ENCODE results near the gene FARS2. TPM values are rescaled to one million over a fixed set of nuclear protein-coding genes. Genes with fewer than 3 reads are reported as not detected.

FARS2 gene
- total RNA-seq, 2 experiments from 2014 or later, result 16.7 to 20.2 TPM

- Mint-ChIP-seq H3K9me3 (ENCODE audit: insufficient read depth) (no peaks in the 10 kb centered on the region), H3K27ac (no peak overlapping the region), H3K27me3 (ENCODE audit: low read depth) (no peaks in the 10 kb centered on the region), H3K4me1 (ENCODE audit: low read depth) (no peaks in the 10 kb centered on the region), H3K36me3 (ENCODE audit: low read depth) (no peaks in the 10 kb centered on the region), H3K4me3 (no peak overlapping the region)
- ChIA-PET POLR2A (no interaction called here), CTCF (no interaction called here)
- no peak for DNase-seq
- ATAC-seq, result no peak
Measured at GRCh38 chr6:5746053-5746758, 484.9 kb downstream of the FARS2 start.

GRCh38 chr6:5746759-5747130 is 485.4 kb downstream of the FARS2 start:
- POLR2A ChIA-PET, result no interaction called here
- DNase-seq, result no peak
- H3K4me3 Mint-ChIP-seq, result no peak overlapping the region
- H3K4me1 Mint-ChIP-seq (ENCODE audit: low read depth), result no peaks in the 10 kb centered on the region
- H3K27me3 Mint-ChIP-seq (ENCODE audit: low read depth), result no peaks in the 10 kb centered on the region
- CTCF ChIA-PET, result no interaction called here
- no peak overlapping the region for H3K27ac Mint-ChIP-seq
- no peaks in the 10 kb centered on the region for H3K36me3 Mint-ChIP-seq (ENCODE audit: low read depth)
- ATAC-seq, result no peak
- no peaks in the 10 kb centered on the region for H3K9me3 Mint-ChIP-seq (ENCODE audit: insufficient read depth)

- no peaks in the 10 kb centered on the region for H3K4me1 Mint-ChIP-seq (ENCODE audit: low read depth)
- H3K27me3 Mint-ChIP-seq (ENCODE audit: low read depth), result no peaks in the 10 kb centered on the region
- no peaks in the 10 kb centered on the region for H3K9me3 Mint-ChIP-seq (ENCODE audit: insufficient read depth)
- POLR2A ChIA-PET, result no interaction called here
- CTCF ChIA-PET, result no interaction called here
- ATAC-seq (no peak), DNase-seq (no peak)
- no peak overlapping the region for H3K4me3 Mint-ChIP-seq
- H3K27ac Mint-ChIP-seq, result no peak overlapping the region
- H3K36me3 Mint-ChIP-seq (ENCODE audit: low read depth), result no peaks in the 10 kb centered on the region
Measured at GRCh38 chr6:5747379-5747778, 486.1 kb downstream of the FARS2 start.

DNA sequence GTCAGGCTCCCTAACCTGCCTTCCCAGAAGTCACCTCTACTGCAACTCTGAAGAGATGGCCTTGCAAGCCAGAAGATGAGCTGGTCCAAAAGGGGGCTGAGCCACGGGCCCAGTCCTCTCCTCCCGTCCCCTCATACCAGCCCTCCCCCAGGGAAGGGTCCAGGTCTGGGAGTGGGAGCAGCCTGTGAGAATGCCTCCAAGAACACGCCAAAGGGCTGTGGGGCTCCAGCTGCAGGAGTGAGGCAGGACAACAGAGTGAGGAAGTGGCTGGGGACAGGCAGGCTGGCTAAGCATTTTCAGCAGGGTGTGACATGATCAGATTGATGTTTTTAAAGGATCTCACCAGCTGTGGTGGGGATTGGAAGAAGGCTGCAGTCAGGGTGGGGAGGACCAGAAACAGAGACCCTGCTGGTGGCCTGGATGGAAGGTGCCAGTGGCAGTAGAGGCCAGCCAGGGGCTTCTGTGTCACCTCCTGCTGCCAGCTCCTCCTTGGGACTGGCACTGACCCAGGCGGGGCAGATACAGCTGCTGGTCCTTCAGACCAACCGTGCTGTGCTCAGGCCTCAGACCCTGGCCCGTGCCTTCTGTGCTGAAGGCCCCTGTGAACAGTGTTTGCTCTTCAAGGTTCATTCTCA is 487.8 kb downstream of the FARS2 start:
- ChIA-PET POLR2A (no interaction called here), CTCF (no interaction called here)
- no peaks in the 10 kb centered on the region for H3K27me3 Mint-ChIP-seq (ENCODE audit: low read depth)
- no peak overlapping the region for H3K27ac Mint-ChIP-seq
- H3K4me3 Mint-ChIP-seq, result no peak overlapping the region
- DNase-seq, result no peak
- ATAC-seq, result no peak
- no peaks in the 10 kb centered on the region for H3K9me3 Mint-ChIP-seq (ENCODE audit: insufficient read depth)
- H3K36me3 Mint-ChIP-seq (ENCODE audit: low read depth), result peaks cover 2% of the 10 kb centered on the region
- no peaks in the 10 kb centered on the region for H3K4me1 Mint-ChIP-seq (ENCODE audit: low read depth)

- H3K36me3 Mint-ChIP-seq (ENCODE audit: low read depth), result peaks cover 4% of the 10 kb centered on the region
- H3K4me3 Mint-ChIP-seq, result no peak overlapping the region
- H3K4me1 Mint-ChIP-seq (ENCODE audit: low read depth), result no peaks in the 10 kb centered on the region
- ATAC-seq (no peak), DNase-seq (no peak)
- POLR2A ChIA-PET, result no interaction called here
- CTCF ChIA-PET, result no interaction called here
- no peaks in the 10 kb centered on the region for H3K27me3 Mint-ChIP-seq (ENCODE audit: low read depth)
- no peak overlapping the region for H3K27ac Mint-ChIP-seq
- H3K9me3 Mint-ChIP-seq (ENCODE audit: insufficient read depth), result no peaks in the 10 kb centered on the region
Measured at GRCh38 chr6:5749651-5750215, 488.4 kb downstream of the FARS2 start.

- POLR2A ChIA-PET, result no interaction called here
- H3K27ac Mint-ChIP-seq, result no peak overlapping the region
- peaks cover 18% of the 10 kb centered on the region for H3K36me3 Mint-ChIP-seq (ENCODE audit: low read depth)
- peaks cover 10% of the 10 kb centered on the region for H3K9me3 Mint-ChIP-seq (ENCODE audit: insufficient read depth)
- CTCF ChIA-PET, result no interaction called here
- ATAC-seq, result no peak
- no peaks in the 10 kb centered on the region for H3K4me1 Mint-ChIP-seq (ENCODE audit: low read depth)
- DNase-seq, result no peak
- H3K27me3 Mint-ChIP-seq (ENCODE audit: low read depth), result no peaks in the 10 kb centered on the region
- no peak overlapping the region for H3K4me3 Mint-ChIP-seq
Measured at GRCh38 chr6:5751525-5752390, 490.4 kb downstream of the FARS2 start.

DNA sequence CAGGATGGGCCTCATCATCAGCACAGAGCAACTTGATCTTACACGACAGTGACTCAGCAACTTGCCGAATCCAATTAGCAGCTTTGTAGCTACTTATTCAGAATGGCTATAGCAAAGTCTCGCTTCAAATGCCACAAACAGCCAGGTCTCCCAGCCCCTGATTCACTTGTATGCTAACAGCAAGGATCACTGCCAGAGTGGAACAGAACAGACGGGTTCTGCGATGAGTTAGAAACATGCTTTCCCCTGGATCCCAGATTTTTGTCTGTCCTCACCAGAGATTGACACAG is 491.0 kb downstream of the FARS2 start:
- ATAC-seq, result no peak
- H3K27me3 Mint-ChIP-seq (ENCODE audit: low read depth), result no peaks in the 10 kb centered on the region
- H3K27ac Mint-ChIP-seq, result no peak overlapping the region
- ChIA-PET POLR2A (no interaction called here), CTCF (no interaction called here)
- DNase-seq, result no peak
- H3K4me3 Mint-ChIP-seq, result no peak overlapping the region
- peaks cover 10% of the 10 kb centered on the region for H3K9me3 Mint-ChIP-seq (ENCODE audit: insufficient read depth)
- H3K4me1 Mint-ChIP-seq (ENCODE audit: low read depth), result no peaks in the 10 kb centered on the region
- H3K36me3 Mint-ChIP-seq (ENCODE audit: low read depth), result peaks cover 20% of the 10 kb centered on the region

GRCh38 chr6:5753209-5753608 is 491.9 kb downstream of the FARS2 start:
- H3K36me3 Mint-ChIP-seq (ENCODE audit: low read depth), result peaks cover 20% of the 10 kb centered on the region
- ChIA-PET CTCF (no interaction called here), POLR2A (no interaction called here)
- H3K4me3 Mint-ChIP-seq, result no peak overlapping the region
- H3K27ac Mint-ChIP-seq, result no peak overlapping the region
- DNase-seq (no peak), ATAC-seq (no peak)
- no peaks in the 10 kb centered on the region for H3K27me3 Mint-ChIP-seq (ENCODE audit: low read depth)
- peaks cover 10% of the 10 kb centered on the region for H3K9me3 Mint-ChIP-seq (ENCODE audit: insufficient read depth)
- H3K4me1 Mint-ChIP-seq (ENCODE audit: low read depth), result no peaks in the 10 kb centered on the region

DNA sequence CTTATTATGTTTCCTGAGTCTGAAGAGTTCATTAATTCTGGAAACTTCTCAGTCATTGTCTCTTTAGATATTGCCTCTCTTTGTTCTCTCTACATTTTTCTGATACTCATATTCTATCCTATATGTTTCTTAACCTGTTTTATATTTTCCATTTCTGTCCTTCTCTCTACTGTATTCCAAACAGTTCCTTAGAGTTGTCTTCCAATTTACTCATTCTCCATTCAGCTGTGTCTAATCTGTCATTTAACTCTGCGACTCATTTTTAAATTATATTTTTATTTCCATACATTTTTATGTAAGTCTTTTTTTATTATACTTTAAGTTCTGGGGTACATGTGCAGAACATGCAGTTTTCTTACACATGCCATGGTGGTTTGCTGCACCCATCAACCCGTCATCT is 493.6 kb downstream of the FARS2 start:
- H3K27ac Mint-ChIP-seq, result no peak overlapping the region
- H3K9me3 Mint-ChIP-seq (ENCODE audit: insufficient read depth), result peaks cover 10% of the 10 kb centered on the region
- no peaks in the 10 kb centered on the region for H3K4me1 Mint-ChIP-seq (ENCODE audit: low read depth)
- no peak overlapping the region for H3K4me3 Mint-ChIP-seq
- H3K36me3 Mint-ChIP-seq (ENCODE audit: low read depth), result peaks cover 20% of the 10 kb centered on the region
- ChIA-PET CTCF (no interaction called here), POLR2A (no interaction called here)
- no peak for DNase-seq
- no peak for ATAC-seq
- H3K27me3 Mint-ChIP-seq (ENCODE audit: low read depth), result no peaks in the 10 kb centered on the region

GRCh38 chr6:5759571-5759970 is 498.3 kb downstream of the FARS2 start:
- ATAC-seq (no peak), DNase-seq (no peak)
- no peak overlapping the region for H3K27ac Mint-ChIP-seq
- ChIA-PET CTCF (interaction anchor here (0.6 kb wide), 1 partner anchor 192 kb away, joined by 3 read pairs; no protein-coding TSS in a partner anchor), POLR2A (no interaction called here)
- no peaks in the 10 kb centered on the region for H3K27me3 Mint-ChIP-seq (ENCODE audit: low read depth)
- peaks cover 10% of the 10 kb centered on the region for H3K9me3 Mint-ChIP-seq (ENCODE audit: insufficient read depth)
- H3K4me3 Mint-ChIP-seq, result no peak overlapping the region
- H3K36me3 Mint-ChIP-seq (ENCODE audit: low read depth), result peaks cover 15% of the 10 kb centered on the region
- no peaks in the 10 kb centered on the region for H3K4me1 Mint-ChIP-seq (ENCODE audit: low read depth)

DNA sequence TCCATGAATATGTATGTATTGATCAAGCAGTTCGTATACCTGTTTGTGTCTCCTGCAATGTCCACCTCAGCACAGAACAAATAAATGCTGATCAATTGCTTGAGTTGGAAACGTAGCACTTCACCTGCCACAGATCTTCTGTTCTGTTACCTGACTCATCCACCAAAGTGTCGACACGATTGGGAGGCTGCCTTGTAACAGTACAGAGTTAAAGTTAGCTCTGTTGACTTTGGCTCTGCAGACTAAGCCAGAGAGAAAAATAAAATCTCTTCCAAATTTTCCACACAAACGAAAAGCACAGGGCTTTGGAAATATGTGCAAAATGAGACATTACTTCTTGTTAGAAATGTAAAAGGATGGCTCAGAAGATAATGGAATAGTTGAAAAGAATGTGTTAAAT is 500.1 kb downstream of the FARS2 start:
- Mint-ChIP-seq H3K9me3 (ENCODE audit: insufficient read depth) (no peaks in the 10 kb centered on the region), H3K27me3 (ENCODE audit: low read depth) (no peaks in the 10 kb centered on the region), H3K27ac (no peak overlapping the region), H3K36me3 (ENCODE audit: low read depth) (peaks cover 6% of the 10 kb centered on the region), H3K4me3 (no peak overlapping the region), H3K4me1 (ENCODE audit: low read depth) (no peaks in the 10 kb centered on the region)
- ChIA-PET POLR2A (no interaction called here), CTCF (no interaction called here)
- ATAC-seq, result no peak
- DNase-seq, result no peak

DNA sequence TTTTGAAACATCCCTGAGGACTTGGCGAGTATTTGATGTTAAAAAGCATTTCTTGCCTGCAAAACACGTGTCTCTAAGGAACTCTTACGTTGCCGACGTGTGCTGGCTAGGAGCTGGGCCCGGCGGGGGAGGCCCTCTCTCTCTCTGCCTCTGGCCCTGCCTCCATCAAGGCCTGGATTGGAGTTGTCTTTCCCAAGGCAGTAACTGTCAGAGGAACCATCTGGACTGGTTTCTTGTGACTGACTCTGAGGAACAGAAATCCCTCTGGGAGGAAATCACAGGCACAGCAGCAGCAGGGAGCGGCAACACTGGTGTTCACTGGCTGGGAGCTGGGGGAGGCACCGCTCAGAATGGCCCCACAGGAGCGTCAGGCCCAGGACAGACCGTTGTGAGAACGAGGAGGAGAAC is 501.3 kb downstream of the FARS2 start:
- no peaks in the 10 kb centered on the region for H3K27me3 Mint-ChIP-seq (ENCODE audit: low read depth)
- ChIA-PET POLR2A (no interaction called here), CTCF (no interaction called here)
- H3K4me3 Mint-ChIP-seq, result no peak overlapping the region
- no peaks in the 10 kb centered on the region for H3K4me1 Mint-ChIP-seq (ENCODE audit: low read depth)
- H3K9me3 Mint-ChIP-seq (ENCODE audit: insufficient read depth), result no peaks in the 10 kb centered on the region
- no peak for DNase-seq
- H3K27ac Mint-ChIP-seq, result no peak overlapping the region
- H3K36me3 Mint-ChIP-seq (ENCODE audit: low read depth), result peaks cover under 1% of the 10 kb centered on the region
- no peak for ATAC-seq
